Activated CD8-positive, alpha-beta memory T cell treated with anti-CD3 and anti-CD28 coated beads, Interleukin-2, amount 50 U/mL, for 1 hour (primary cell): ENCODE results near the gene MPIG6B.
"Not testable (repeated sequence)": the region's sequence is repeated elsewhere in the genome, so short reads cannot be mapped to it uniquely, and the experiment has no call there.

ENCODE experiments used
- DNase-seq: peaks from one replicate; pipeline ENCODE4 v3.0.0-alpha.2; 2020; ENCODE audit errors: extremely low read depth

The MPIG6B gene

DNA sequence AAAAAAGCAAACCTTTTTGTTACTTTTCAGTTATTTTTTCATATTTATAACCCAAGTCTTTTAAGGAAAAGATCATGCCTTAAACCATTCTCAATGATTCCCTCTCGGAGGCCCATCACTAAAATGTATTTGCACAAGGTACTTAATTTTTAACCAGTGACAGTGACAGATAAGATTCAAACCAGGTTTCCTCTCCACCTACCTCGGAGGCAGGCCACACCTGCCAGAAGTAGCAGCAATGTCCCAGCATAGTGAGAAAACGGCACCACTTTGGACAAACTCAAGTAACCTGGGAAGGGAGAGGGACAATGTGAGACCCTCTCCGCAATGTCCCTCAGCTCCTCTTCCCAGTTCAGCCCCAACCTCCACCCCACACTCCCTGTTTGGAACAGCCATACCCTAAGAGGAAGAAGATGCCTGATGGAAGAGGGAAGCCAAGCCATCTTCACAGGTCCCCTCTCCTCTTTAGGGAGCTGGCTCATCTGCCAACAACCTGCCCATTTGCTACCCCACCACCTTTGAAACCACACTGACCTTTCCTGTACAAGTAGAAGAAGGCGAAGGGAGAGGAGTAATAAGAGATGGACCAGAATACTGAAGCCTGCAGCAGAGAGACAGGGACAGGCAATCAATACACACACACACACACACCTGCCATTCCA lies 22.3 kb upstream of the MPIG6B start:
- DNase-seq = no peak

GRCh38 chr6:31701666-31702404 lies 21.3 kb upstream of the MPIG6B start:
- no peak for DNase-seq

GRCh38 chr6:31702405-31702818 lies 20.8 kb upstream of the MPIG6B start:
- DNase-seq = no peak

- DNase-seq = peak; percentile 95
Measured at GRCh38 chr6:31702819-31703716, 20.1 kb upstream of the MPIG6B start, which contains the start of gene ABHD16A. ABHD16A (minus strand) TSS chr6:31703324; CDS start chr6:31703281, 43 bp downstream.

DNA sequence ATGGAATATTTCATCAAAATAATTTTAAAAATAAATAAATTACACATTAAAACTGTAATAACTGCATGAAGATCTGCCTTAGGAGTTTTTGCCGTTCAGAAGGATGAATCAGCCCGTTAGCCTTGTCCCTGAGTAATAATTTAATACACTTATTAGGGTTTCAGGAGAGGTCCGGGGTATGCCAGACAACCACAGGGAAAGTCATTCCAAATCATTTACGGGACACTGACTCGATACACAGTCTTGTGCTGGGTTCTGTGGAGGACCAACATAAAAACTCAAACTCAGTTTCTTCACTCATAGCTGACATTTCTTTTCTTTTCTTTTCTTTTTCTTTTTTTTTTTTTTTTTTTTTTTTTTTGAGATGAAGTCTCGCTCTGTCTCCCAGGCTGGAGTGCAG lies 17.2 kb upstream of the MPIG6B start:
- DNase-seq = no peak

DNA sequence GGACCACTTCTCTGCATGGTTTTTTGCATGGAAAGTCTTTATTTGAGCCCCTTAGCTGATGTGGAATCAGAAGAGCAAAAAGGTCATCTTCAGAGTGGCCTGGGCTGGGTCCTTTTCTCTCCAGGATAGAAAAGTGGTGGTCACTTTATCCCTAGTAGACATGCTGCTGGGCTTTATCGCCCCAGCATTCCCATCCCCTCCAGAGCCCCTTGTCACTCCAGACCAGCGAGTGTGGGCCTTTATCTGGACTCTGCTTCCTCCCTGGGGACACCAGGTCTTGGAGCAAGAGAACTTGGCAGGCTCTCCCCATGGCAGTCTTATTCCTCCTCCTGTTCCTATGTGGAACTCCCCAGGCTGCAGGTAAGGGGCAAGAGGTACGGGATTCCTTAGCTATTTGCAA lies 16.6 kb upstream of the MPIG6B start, which contains the start of gene LY6G6F:
Gene LY6G6F (plus strand): TSS at position 268 of the 400 bp plus-strand sequence. CDS start 41 bp downstream, at position 309.
- no peak for DNase-seq

- DNase-seq = no peak
Measured at GRCh38 chr6:31707701-31708100, 15.5 kb upstream of the MPIG6B start.

- no peak for DNase-seq
Measured at GRCh38 chr6:31708224-31708623, 14.9 kb upstream of the MPIG6B start.

DNA sequence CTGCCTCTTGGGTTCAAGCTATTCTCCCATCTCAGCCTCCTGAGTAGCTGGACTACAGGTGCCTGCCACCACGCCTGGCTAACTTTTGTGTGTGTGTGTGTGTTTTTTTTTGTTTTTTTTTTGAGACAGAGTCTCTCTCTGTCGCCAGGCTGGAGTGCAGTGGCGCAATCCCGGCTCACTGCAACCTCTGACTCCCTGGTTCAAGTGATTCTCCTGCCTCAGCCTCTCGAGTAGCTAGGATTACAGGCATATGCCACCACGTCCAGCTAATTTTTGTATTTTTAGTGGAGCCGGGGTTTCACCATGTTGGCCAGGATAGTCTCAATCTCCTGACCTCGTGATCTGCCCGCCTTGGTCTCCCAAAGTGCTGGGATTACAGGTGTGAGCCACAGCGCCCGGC lies 14.0 kb upstream of the MPIG6B start:
- DNase-seq = not testable (repeated sequence)

DNA sequence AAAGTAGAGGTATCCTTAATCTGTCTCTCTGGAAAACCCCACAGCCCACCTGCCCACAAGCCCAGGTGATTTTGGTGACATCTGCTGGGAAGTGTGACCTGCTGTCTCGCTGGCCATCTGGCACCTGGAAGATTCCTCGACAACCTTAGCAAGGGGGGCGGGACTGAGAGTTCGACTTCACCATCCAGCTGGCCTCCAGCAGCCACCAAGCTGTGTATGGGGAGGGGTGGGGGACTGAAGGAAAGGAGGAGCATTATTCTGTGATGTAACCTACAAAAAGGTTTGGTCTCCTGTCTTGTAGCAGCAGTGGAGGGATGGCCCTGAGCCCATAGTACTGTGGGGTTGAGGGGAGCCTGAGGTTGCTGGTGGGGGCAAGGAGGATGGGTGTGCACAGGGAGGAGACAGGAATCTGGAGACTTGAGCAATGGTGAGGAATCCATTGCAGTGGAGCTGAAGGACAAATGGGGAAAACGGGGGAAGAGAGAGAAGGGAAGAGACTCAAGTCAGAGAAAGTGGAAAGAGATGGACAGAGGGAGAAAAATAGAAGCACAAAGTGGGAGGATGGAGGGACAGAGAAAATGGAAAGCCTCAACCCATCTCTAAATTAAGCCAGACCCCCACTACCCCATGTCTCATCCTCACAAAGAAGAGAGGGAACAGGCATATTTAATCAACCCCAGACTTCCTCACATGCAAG lies 12.5 kb upstream of the MPIG6B start:
- DNase-seq = no peak

GRCh38 chr6:31711233-31711632 lies 11.9 kb upstream of the MPIG6B start:
- DNase-seq = no peak

- no peak for DNase-seq
Measured at GRCh38 chr6:31712296-31712695, 10.9 kb upstream of the MPIG6B start.

GRCh38 chr6:31713465-31713864 lies 9.7 kb upstream of the MPIG6B start:
- no peak for DNase-seq

GRCh38 chr6:31713991-31714684 lies 9.0 kb upstream of the MPIG6B start:
- DNase-seq = no peak

DNA sequence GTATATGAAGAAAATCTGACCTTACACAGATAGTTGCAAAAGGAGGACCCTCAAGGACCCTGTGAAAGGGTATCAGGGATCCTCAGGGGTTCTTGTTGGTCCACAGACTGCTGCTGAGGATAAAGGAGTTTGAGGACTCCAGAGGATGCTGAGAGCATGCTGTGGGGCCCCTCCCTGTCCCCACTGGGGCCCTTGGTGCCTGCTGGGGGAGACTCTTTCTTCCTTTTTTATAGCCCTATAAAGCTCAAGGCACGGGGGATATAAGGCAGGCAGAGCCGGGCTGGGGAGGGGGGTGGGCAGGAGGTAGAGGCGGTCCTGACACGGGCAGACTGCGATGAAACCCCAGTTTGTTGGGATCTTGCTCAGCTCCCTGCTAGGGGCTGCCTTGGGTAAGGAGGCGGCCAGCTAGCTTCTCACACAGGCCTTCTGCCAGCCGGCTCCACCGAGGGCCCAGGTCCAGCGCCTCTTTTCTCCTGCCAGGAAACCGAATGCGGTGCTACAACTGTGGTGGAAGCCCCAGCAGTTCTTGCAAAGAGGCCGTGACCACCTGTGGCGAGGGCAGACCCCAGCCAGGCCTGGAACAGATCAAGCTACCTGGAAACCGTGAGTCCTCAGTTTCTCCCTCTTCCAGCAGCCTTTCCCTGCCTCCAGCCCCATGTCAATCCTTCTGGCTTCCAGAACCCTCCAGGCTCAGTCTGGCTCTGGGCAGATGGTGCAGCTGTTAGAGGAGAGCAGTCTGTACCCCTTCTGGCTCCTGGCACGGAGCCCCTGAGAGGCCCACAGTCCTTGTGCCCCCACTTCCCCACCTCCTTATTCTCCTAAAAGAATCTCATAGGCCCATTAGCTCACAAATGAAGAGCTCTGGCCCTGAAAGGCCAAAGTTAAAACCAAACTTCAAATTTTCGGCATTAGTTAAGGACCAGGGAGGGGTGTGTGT lies 7.9 kb upstream of the MPIG6B start, which contains the start of gene LY6G6D:
Gene LY6G6D (plus strand): TSS at position 327 of the 937 bp plus-strand sequence. CDS start 8 bp downstream, at position 335.
- no peak for DNase-seq

- no peak for DNase-seq
Measured at GRCh38 chr6:31717499-31718222, 5.5 kb upstream of the MPIG6B start.

GRCh38 chr6:31718265-31718664 lies 4.9 kb upstream of the MPIG6B start:
- DNase-seq = no peak

GRCh38 chr6:31719001-31719400 lies 4.2 kb upstream of the MPIG6B start:
- DNase-seq = no peak

GRCh38 chr6:31720196-31720770 lies 2.9 kb upstream of the MPIG6B start:
- no peak for DNase-seq
